Smooth muscle cell of the brain vasculature (primary cell): ENCODE data around the gene SYT8.
"Not testable (repeated sequence)": the region's sequence is repeated elsewhere in the genome, so short reads cannot be mapped to it uniquely, and the experiment has no call there.

Experiments used
- DNase-seq: peaks from one replicate; pipeline ENCODE4 v3.0.0-alpha.2; 2012; ENCODE audit warnings: low read depth, low spot score

The SYT8 gene

GRCh38 chr11:1873048-1873812 lies 38.4 kb downstream of the SYT8 start:
- DNase-seq = peak; percentile 76

GRCh38 chr11:1873813-1874150 lies 39.0 kb downstream of the SYT8 start:
- not testable (repeated sequence) for DNase-seq

DNA sequence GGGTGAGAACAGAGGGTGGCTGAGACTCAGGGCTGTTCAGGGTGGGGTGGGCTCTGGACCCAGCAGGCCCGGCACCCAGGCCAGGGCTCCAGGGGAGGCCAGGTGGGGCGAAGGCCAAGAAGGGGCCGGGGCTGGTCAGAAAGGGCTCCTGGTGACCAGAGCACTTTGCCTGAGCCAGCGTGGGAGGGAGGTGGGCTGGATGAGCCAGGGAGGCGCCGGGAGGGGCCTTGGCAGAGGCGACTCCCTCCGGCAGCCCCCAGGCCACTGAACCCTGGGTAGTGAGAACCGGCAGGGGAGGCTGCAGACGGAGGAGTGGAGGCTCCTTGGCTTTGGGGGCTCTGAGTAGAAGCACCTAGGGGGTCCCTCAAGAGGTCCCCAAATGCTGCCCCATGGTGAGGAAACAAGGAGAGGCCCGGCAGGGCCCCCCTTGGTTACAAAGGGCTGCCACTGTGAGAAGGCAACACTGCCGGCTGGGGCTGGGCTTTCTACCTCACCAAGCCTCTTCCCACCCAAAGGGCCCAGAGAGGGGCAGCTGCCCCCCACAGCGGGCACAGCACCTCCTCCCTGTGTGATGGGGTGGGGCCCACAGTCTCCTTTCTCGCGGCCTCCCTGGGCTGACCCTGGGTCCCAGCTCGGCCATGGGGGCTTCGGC lies 39.8 kb downstream of the SYT8 start:
- not testable (repeated sequence) for DNase-seq

DNA sequence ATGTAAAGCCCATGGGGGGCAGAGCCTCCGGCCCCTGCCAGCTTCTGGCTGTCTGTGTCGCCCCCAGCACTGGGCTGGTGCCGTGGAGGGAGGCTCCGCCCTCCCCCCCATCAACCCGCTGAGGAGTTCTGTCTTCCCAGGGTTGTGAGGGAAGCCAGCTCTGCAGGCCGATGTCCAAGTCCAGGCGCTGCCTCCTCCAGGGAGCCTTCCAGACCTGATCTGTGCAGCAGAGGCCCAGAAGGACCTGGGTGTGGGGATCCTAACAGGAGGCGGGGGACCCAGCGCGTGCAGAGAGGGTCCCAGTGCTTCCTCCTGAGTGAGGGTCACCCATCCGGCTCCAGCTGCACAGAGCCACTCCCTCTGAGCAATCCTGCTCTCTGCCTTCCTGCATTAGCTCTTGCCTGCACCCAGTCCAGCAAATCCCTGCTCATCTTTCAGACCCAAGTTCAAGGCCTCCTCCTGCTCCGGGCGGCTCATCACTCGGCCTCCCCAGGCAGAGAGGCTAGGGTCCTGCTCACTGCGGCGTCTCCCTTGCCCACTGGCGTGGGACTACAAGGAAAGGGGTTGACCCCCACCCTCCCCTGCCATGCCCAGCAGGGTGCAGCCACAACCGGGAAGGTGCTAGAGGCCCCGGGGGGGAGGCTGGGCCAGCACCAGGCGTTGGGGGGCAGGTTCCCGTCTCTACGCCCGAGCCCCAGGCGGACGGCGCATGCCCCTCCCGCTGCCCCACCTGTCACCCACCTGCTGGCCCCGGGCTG lies 40.5 kb downstream of the SYT8 start:
- no peak for DNase-seq

DNA sequence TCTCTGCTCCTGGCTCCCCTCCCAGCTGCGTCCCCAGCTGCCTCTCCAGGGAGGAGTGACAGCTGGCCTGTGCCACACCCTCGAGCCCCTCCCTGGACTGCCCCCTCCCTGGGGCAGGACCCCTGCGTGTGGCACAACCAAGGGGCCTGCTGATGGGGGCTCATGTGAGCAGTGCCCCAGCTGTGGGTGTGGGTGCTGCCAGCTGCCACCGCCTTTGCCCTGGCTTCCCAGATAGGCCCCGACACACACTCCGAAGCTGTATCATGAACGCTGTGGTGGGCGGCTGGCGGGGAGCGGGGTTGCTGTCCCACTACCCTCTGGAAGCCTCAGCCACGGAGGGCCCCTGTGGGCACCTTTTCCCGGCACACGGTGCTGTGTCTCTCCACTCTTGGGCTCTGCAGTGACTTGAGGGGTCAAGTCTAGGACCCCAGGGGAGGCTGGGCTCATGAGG lies 41.1 kb downstream of the SYT8 start:
- DNase-seq = not testable (repeated sequence)

DNA sequence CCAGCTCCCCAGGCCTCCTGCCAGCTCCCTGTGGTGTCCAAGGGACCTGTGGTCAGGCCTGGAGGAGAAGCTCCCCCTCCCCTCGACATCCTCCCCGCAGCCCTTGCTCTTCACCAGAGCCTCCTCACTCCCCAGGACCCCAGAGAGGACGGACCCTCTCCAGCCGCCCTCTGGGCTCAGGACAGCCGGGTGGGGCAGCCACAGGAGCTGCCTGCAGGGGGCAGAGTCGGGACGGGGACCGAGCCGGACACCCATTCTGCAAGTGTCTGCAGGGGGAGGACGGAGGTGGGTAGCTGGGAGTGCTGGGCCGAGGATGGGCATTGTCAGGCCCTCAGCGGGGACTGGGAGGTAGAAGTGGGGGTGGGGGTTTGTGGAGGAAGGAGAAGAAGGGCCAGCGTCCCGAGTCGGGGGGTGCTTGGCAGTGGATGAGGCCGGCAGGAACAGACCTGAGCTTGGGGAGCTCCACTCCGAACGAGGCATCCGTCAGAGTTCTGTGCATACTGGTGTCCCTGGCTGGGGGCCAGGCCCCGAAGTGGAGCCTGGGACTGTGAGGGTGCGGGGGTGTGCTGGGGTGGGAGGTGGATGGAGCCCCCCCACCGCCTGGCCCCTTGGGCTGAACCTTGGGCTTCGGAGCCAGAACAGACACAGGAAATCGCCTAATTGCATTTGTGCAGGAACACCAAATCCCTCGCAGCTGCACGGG lies 41.7 kb downstream of the SYT8 start:
- peak; percentile 46 for DNase-seq

DNA sequence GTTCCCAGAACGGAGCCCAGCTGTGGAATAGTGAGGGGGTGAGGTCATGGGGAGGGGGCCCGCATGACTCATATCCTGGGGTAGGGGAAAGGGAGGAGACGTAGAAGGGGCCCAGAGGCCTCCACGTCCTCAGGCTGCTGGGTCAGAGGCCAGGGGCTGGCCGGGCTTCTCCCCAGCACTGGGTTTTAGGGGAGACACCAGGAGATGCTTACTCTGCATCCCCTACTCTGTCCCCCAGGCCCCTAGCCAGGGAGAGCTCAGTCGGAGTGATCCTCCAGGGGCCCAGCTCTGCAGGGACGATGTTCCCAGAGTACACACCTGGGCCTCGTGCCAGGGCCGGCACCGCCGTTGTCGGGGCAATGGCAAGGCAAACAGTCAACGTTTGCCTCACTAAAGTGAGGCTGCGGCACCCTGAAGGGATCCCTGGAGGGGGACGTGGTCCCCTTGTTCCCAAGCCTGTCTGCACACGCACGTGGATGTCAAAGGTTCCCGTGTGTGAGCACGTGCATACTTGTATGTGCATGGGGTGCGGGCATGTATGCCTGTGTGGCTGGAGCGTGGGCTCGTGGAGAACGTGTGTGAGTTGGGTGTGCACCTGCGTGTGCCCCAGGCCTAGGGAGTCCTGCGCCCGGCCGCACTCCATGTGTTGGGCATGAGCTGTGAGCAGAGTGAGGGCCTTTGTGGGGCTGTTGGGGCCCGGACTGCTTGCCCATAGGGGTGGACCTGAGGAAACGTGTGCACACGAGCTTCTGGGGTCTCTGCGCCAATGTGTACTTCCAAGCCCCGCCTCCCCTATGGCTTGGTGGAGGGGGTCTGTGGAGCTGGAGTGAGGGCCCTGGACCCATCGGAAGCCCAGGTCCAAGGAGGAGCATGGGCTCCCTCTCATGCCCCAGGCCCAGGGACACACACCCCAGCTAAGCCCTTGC lies 42.7 kb downstream of the SYT8 start:
- DNase-seq = no peak

GRCh38 chr11:1878137-1879031 lies 43.6 kb downstream of the SYT8 start:
- DNase-seq = no peak

DNA sequence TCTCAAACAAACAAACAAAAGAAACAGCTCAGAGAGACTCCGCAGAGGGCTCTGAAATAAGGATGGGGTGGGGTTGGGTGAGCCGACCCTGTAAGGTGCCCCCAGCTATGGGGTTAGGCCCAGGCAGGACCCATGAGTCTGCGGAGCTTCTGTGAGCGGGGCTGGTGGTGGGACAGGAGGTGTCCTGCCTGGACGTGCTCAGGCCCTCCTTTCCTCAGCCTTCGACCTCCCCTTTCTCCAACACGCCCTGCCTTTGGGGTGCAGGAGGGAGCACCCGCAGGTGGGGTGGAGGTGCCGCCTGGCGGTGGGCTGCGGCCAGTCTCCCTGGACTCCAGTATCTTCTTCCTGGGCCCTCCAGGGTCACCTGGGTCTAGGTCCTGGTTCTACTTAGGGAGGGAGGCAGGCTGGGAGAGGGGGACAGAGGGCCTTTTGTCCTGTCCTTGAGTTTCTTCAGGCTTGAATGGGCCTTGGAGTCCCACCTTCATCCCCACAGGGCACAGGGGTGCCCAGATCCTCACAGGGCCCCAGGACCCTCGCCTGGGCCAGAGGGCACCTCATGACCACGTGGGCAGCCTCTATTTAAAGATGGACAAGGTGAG lies 44.7 kb downstream of the SYT8 start:
- no peak for DNase-seq

GRCh38 chr11:1879941-1880720 lies 45.3 kb downstream of the SYT8 start:
- no peak for DNase-seq

- DNase-seq = no peak
These were observed 46.1 kb downstream of the SYT8 start for GRCh38 chr11:1880746-1881441.

GRCh38 chr11:1881442-1882264 lies 46.9 kb downstream of the SYT8 start:
- no peak for DNase-seq

- DNase-seq = peak; percentile 51
These were observed 47.8 kb downstream of the SYT8 start for GRCh38 chr11:1882265-1883238.

DNA sequence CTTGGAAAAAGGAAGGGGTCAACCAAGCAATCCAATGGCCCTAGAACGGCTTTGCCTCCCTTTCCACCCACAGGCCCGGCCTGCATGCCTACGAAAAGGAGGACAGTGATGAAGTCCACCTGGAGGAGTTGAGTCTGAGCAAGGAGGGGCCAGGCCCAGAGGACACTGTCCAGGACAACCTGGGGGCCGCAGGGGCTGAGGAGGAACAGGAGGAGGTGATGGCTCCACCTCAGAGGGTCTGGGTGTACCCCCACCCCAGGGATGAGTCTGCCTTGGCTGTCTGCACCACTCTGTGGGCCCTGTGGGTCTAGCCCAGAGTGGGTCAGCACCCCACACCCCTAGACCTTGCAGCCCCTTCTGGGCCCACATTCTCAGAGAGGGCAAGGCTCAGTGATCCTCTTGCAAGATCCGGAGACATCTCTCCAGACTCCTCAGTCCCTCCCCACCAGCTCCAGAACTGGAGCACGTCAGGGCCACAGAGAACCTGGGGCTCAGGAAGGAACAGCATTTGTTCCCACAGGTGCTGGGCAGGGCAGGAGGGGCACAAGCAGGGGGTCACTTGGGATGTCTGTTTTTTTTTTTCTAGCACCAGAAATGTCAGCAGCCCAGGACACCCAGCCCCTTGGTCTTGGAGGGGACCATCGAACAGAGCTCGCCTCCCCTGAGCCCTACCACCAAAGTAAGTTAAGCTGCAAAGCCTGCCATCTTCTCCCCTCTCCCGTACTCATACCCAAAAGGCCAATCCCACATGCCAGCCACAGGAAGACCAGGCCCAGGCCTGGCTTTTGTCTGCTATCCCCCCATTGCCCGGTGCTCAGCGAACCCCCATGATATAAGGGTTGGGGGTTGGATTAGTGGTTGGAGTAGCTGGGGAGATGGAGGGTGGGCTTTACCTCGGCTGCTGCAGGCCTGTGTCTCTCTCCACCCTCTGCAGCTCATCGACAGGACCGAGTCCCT lies 48.8 kb downstream of the SYT8 start:
- DNase-seq = no peak

- DNase-seq = no peak
These were observed 49.5 kb downstream of the SYT8 start for GRCh38 chr11:1884303-1884700.
